ENCODE results near the gene CAPN10.

DNA sequence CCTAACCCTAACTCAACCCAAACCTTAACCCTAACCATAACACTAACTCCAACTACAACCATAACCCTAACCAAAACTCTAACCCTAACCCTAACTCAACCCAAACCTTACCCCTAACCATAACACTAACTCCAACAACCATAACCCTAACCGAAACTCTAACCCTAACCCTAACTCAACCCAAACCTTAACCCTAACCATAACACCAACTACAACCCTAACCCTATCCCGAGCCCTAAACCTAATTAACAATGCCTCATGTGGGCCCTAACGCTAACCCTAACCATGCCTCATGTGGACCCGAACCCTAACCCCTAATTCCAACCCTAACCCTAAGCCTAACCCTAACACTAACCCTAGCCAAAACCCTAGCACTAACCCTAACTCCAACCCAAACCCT is 27.2 kb downstream of the CAPN10 start:
- TF ChIP-seq, protein P1, sequence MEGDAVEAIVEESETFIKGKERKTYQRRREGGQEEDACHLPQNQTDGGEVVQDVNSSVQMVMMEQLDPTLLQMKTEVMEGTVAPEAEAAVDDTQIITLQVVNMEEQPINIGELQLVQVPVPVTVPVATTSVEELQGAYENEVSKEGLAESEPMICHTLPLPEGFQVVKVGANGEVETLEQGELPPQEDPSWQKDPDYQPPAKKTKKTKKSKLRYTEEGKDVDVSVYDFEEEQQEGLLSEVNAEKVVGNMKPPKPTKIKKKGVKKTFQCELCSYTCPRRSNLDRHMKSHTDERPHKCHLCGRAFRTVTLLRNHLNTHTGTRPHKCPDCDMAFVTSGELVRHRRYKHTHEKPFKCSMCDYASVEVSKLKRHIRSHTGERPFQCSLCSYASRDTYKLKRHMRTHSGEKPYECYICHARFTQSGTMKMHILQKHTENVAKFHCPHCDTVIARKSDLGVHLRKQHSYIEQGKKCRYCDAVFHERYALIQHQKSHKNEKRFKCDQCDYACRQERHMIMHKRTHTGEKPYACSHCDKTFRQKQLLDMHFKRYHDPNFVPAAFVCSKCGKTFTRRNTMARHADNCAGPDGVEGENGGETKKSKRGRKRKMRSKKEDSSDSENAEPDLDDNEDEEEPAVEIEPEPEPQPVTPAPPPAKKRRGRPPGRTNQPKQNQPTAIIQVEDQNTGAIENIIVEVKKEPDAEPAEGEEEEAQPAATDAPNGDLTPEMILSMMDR (IDR thresholded peaks at IDR 0.05), result no peak
- no peak for TF ChIP-seq POLR2A (IDR thresholded peaks at IDR 0.05)
